ENCODE results near the gene KIAA1328.

GRCh38 chr18:37235583-37235982, 406.7 kb downstream of the KIAA1328 start:
- TF ChIP-seq POLR2AphosphoS5 (IDR thresholded peaks at IDR 0.05; ENCODE audit: low read depth): no peak
- TF ChIP-seq GABPA (IDR thresholded peaks at IDR 0.05; ENCODE audit: low read depth): no peak
- TF ChIP-seq, protein P1, sequence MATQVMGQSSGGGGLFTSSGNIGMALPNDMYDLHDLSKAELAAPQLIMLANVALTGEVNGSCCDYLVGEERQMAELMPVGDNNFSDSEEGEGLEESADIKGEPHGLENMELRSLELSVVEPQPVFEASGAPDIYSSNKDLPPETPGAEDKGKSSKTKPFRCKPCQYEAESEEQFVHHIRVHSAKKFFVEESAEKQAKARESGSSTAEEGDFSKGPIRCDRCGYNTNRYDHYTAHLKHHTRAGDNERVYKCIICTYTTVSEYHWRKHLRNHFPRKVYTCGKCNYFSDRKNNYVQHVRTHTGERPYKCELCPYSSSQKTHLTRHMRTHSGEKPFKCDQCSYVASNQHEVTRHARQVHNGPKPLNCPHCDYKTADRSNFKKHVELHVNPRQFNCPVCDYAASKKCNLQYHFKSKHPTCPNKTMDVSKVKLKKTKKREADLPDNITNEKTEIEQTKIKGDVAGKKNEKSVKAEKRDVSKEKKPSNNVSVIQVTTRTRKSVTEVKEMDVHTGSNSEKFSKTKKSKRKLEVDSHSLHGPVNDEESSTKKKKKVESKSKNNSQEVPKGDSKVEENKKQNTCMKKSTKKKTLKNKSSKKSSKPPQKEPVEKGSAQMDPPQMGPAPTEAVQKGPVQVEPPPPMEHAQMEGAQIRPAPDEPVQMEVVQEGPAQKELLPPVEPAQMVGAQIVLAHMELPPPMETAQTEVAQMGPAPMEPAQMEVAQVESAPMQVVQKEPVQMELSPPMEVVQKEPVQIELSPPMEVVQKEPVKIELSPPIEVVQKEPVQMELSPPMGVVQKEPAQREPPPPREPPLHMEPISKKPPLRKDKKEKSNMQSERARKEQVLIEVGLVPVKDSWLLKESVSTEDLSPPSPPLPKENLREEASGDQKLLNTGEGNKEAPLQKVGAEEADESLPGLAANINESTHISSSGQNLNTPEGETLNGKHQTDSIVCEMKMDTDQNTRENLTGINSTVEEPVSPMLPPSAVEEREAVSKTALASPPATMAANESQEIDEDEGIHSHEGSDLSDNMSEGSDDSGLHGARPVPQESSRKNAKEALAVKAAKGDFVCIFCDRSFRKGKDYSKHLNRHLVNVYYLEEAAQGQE (IDR thresholded peaks at IDR 0.05; ENCODE audit: insufficient replicate concordance, low read depth): no peak
